ENCODE measurements around the gene EYA2.
A peak's percentile ranks its signal among the peaks of the same experiment; 100 is the strongest.

Gene EYA2

GRCh38 chr20:47117371-47117770 is 222.7 kb downstream of the EYA2 start:
- Histone ChIP-seq H3K36me3 (ENCODE audit: control insufficient read depth, insufficient read depth, low read length) (no peaks in the 10 kb centered on the region), H3K4me1 (ENCODE audit: control insufficient read depth, insufficient read depth, low read length) (peaks cover 8% of the 10 kb centered on the region), H3K9ac (ENCODE audit: low read length) (no peak overlapping the region), H3K27me3 (ENCODE audit: control insufficient read depth, insufficient read depth, low read length) (no peaks in the 10 kb centered on the region), H3K4me3 (ENCODE audit: low read length) (no peak overlapping the region), H3K27ac (ENCODE audit: low read depth, low read length) (peak overlapping the region; percentile 63)

- Histone ChIP-seq H3K9ac (ENCODE audit: low read length) (no peak overlapping the region), H3K27ac (ENCODE audit: low read depth, low read length) (peak overlapping the region; percentile 63), H3K36me3 (ENCODE audit: control insufficient read depth, insufficient read depth, low read length) (no peaks in the 10 kb centered on the region), H3K4me3 (ENCODE audit: low read length) (no peak overlapping the region), H3K4me1 (ENCODE audit: control insufficient read depth, insufficient read depth, low read length) (peaks cover 8% of the 10 kb centered on the region), H3K27me3 (ENCODE audit: control insufficient read depth, insufficient read depth, low read length) (no peaks in the 10 kb centered on the region)
These were observed 223.1 kb downstream of the EYA2 start for GRCh38 chr20:47117773-47118172.

GRCh38 chr20:47118206-47118605 is 223.6 kb downstream of the EYA2 start:
- no peak overlapping the region for H3K4me3 ChIP-seq (ENCODE audit: low read length)
- H3K9ac ChIP-seq (ENCODE audit: low read length): no peak overlapping the region
- peaks cover 8% of the 10 kb centered on the region for H3K4me1 ChIP-seq (ENCODE audit: control insufficient read depth, insufficient read depth, low read length)
- H3K27me3 ChIP-seq (ENCODE audit: control insufficient read depth, insufficient read depth, low read length): no peaks in the 10 kb centered on the region
- H3K36me3 ChIP-seq (ENCODE audit: control insufficient read depth, insufficient read depth, low read length): no peaks in the 10 kb centered on the region
- H3K27ac ChIP-seq (ENCODE audit: low read depth, low read length): peak overlapping the region; percentile 63

DNA sequence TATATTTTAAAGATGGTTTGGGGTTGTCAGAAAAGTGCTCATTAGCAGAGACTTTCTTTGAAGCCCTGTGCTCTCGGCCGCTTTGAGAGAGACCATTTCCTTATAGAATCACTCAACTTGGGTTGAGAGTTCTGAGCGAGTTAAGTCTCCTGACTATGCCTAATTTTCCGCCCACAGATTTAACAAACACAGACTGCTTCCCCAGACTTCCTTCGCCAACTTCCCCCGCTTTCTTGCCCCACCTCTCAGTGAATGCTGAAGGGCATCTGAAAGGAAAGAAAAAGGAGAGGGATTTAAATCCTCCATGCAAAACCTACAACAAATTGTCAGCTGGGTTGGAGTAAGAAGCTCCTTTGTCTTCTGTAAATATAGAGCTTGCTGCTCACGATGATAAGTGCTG is 224.0 kb downstream of the EYA2 start:
- H3K4me1 ChIP-seq (ENCODE audit: control insufficient read depth, insufficient read depth, low read length): peaks cover 8% of the 10 kb centered on the region
- H3K9ac ChIP-seq (ENCODE audit: low read length): no peak overlapping the region
- H3K36me3 ChIP-seq (ENCODE audit: control insufficient read depth, insufficient read depth, low read length): no peaks in the 10 kb centered on the region
- H3K4me3 ChIP-seq (ENCODE audit: low read length): no peak overlapping the region
- H3K27me3 ChIP-seq (ENCODE audit: control insufficient read depth, insufficient read depth, low read length): no peaks in the 10 kb centered on the region
- no peak overlapping the region for H3K27ac ChIP-seq (ENCODE audit: low read depth, low read length)

DNA sequence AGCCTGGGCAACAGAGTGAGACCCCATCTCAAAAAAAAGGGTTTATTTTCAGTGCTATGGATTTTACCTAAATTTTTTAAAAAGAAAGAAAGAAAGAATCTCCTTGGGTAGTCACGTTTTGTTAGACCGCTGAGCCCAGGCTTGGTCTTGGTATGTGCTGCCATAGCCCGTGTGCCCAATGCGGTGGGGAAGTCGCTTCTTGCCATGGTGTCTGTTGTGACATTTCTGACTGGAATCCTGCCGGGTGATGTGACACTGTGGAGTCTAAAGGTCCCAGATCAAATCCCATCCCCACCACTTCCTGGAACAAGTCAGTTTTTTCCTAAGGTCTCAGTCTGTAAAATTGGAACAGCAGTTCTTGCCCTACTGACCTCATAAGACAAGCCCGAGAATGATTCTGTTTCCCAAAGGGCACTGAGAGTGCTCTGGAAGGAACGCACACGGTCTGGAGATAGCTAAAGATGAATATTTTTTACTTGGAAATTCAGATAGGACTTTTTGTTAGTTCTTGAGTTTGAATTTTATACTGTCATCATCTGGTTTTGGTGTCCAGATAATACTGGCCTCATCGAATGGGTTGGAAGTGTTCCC is 225.8 kb downstream of the EYA2 start:
- Histone ChIP-seq H3K4me3 (ENCODE audit: low read length) (no peak overlapping the region), H3K27ac (ENCODE audit: low read depth, low read length) (no peak overlapping the region), H3K36me3 (ENCODE audit: control insufficient read depth, insufficient read depth, low read length) (no peaks in the 10 kb centered on the region)

GRCh38 chr20:47122560-47122959 is 227.9 kb downstream of the EYA2 start:
- no peak overlapping the region for H3K9ac ChIP-seq (ENCODE audit: low read length)
- no peak overlapping the region for H3K27ac ChIP-seq (ENCODE audit: low read depth, low read length)
- no peaks in the 10 kb centered on the region for H3K36me3 ChIP-seq (ENCODE audit: control insufficient read depth, insufficient read depth, low read length)
- H3K4me1 ChIP-seq (ENCODE audit: control insufficient read depth, insufficient read depth, low read length): peaks cover 8% of the 10 kb centered on the region
- H3K4me3 ChIP-seq (ENCODE audit: low read length): no peak overlapping the region
- H3K27me3 ChIP-seq (ENCODE audit: control insufficient read depth, insufficient read depth, low read length): no peaks in the 10 kb centered on the region

More for the DNA sequence above, 225.8 kb downstream of the EYA2 start:
- Histone ChIP-seq H3K9ac (ENCODE audit: low read length) (no peak overlapping the region), H3K27me3 (ENCODE audit: control insufficient read depth, insufficient read depth, low read length) (no peaks in the 10 kb centered on the region), H3K4me1 (ENCODE audit: control insufficient read depth, insufficient read depth, low read length) (peaks cover 8% of the 10 kb centered on the region)

- H3K27ac ChIP-seq (ENCODE audit: low read depth, low read length): peak overlapping the region; percentile 58
These were observed 229.6 kb downstream of the EYA2 start for GRCh38 chr20:47124181-47124717.

GRCh38 chr20:47125508-47125757 is 230.8 kb downstream of the EYA2 start:
- no peak overlapping the region for H3K9ac ChIP-seq (ENCODE audit: low read length)
- no peaks in the 10 kb centered on the region for H3K36me3 ChIP-seq (ENCODE audit: control insufficient read depth, insufficient read depth, low read length)
- H3K27me3 ChIP-seq (ENCODE audit: control insufficient read depth, insufficient read depth, low read length): no peaks in the 10 kb centered on the region
- H3K4me3 ChIP-seq (ENCODE audit: low read length): no peak overlapping the region
- H3K4me1 ChIP-seq (ENCODE audit: control insufficient read depth, insufficient read depth, low read length): no peaks in the 10 kb centered on the region
- H3K27ac ChIP-seq (ENCODE audit: low read depth, low read length): no peak overlapping the region

More at GRCh38 chr20:47124181-47124717, 229.6 kb downstream of the EYA2 start:
- Histone ChIP-seq H3K4me3 (ENCODE audit: low read length) (no peak overlapping the region), H3K27me3 (ENCODE audit: control insufficient read depth, insufficient read depth, low read length) (no peaks in the 10 kb centered on the region), H3K9ac (ENCODE audit: low read length) (no peak overlapping the region), H3K36me3 (ENCODE audit: control insufficient read depth, insufficient read depth, low read length) (no peaks in the 10 kb centered on the region), H3K4me1 (ENCODE audit: control insufficient read depth, insufficient read depth, low read length) (no peaks in the 10 kb centered on the region)

- no peak overlapping the region for H3K4me3 ChIP-seq (ENCODE audit: low read length)
- H3K27me3 ChIP-seq (ENCODE audit: control insufficient read depth, insufficient read depth, low read length): no peaks in the 10 kb centered on the region
- no peak overlapping the region for H3K9ac ChIP-seq (ENCODE audit: low read length)
- H3K27ac ChIP-seq (ENCODE audit: low read depth, low read length): no peak overlapping the region
- H3K4me1 ChIP-seq (ENCODE audit: control insufficient read depth, insufficient read depth, low read length): no peaks in the 10 kb centered on the region
- H3K36me3 ChIP-seq (ENCODE audit: control insufficient read depth, insufficient read depth, low read length): no peaks in the 10 kb centered on the region
These were observed 231.3 kb downstream of the EYA2 start for GRCh38 chr20:47125758-47126591.

GRCh38 chr20:47126709-47127108 is 232.1 kb downstream of the EYA2 start:
- Histone ChIP-seq H3K27me3 (ENCODE audit: control insufficient read depth, insufficient read depth, low read length) (no peaks in the 10 kb centered on the region), H3K4me3 (ENCODE audit: low read length) (no peak overlapping the region), H3K36me3 (ENCODE audit: control insufficient read depth, insufficient read depth, low read length) (no peaks in the 10 kb centered on the region), H3K27ac (ENCODE audit: low read depth, low read length) (no peak overlapping the region), H3K4me1 (ENCODE audit: control insufficient read depth, insufficient read depth, low read length) (no peaks in the 10 kb centered on the region), H3K9ac (ENCODE audit: low read length) (no peak overlapping the region)

DNA sequence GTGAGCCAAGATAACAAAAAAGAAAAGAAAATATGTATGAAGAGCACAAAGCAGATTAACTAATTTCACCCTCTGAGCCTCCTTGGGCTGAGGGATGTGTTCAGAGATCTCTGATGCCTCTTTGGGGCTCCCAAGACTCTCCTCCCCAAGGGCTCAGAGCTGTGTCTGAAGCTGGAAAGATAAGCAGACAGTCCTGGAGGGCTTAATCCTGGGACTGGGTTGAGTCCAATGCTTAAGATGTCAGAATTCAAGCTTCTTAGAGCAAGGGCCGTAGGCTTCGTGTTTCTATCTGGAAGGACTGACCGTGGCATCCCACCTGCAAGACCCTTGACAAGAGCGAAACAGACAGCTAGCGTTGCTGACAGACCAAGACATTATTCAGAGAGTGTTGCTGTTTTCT is 232.9 kb downstream of the EYA2 start:
- Histone ChIP-seq H3K27ac (ENCODE audit: low read depth, low read length) (no peak overlapping the region), H3K36me3 (ENCODE audit: control insufficient read depth, insufficient read depth, low read length) (no peaks in the 10 kb centered on the region), H3K4me3 (ENCODE audit: low read length) (no peak overlapping the region), H3K4me1 (ENCODE audit: control insufficient read depth, insufficient read depth, low read length) (no peaks in the 10 kb centered on the region), H3K27me3 (ENCODE audit: control insufficient read depth, insufficient read depth, low read length) (peaks cover 3% of the 10 kb centered on the region), H3K9ac (ENCODE audit: low read length) (no peak overlapping the region)

GRCh38 chr20:47127999-47128398 is 233.4 kb downstream of the EYA2 start:
- Histone ChIP-seq H3K27me3 (ENCODE audit: control insufficient read depth, insufficient read depth, low read length) (peaks cover 3% of the 10 kb centered on the region), H3K36me3 (ENCODE audit: control insufficient read depth, insufficient read depth, low read length) (no peaks in the 10 kb centered on the region), H3K4me3 (ENCODE audit: low read length) (no peak overlapping the region), H3K4me1 (ENCODE audit: control insufficient read depth, insufficient read depth, low read length) (no peaks in the 10 kb centered on the region), H3K27ac (ENCODE audit: low read depth, low read length) (no peak overlapping the region), H3K9ac (ENCODE audit: low read length) (no peak overlapping the region)

DNA sequence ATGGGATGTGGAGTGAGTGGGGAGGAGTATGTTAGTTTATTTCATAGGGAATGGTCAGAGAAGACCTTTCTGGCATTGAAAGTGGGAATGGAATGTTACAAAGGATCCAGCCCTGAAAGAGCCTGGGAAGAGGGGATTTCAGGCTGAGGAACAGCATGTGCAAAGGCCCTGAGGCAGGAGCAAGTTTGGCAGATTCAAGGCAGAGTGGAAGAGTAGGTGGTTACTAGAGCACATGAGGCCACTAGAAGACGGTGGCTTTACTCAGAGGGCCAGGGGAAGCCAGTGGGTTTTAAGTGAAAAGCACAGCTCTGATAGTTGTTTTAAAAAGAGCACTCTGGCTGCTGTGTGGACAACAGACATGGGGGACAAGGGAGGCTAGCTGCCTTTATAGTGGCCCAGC is 234.7 kb downstream of the EYA2 start:
- H3K27ac ChIP-seq (ENCODE audit: low read depth, low read length): no peak overlapping the region
- H3K36me3 ChIP-seq (ENCODE audit: control insufficient read depth, insufficient read depth, low read length): no peaks in the 10 kb centered on the region
- no peak overlapping the region for H3K9ac ChIP-seq (ENCODE audit: low read length)
- peaks cover 2% of the 10 kb centered on the region for H3K4me1 ChIP-seq (ENCODE audit: control insufficient read depth, insufficient read depth, low read length)
- no peak overlapping the region for H3K4me3 ChIP-seq (ENCODE audit: low read length)
- peaks cover 3% of the 10 kb centered on the region for H3K27me3 ChIP-seq (ENCODE audit: control insufficient read depth, insufficient read depth, low read length)

Data from rectal smooth muscle tissue (tissue), 1 donor.